GM18502 (cell line): ENCODE measurements around the gene HDAC2.
"Not testable (repeated sequence)": the region's sequence is repeated elsewhere in the genome, so short reads cannot be mapped to it uniquely, and the experiment has no call there.

ENCODE experiments used
- ATAC-seq: cut with Tn5 transposase; IDR thresholded peaks from one replicate; pipeline ENCODE4 v1.9.1; 2021; ENCODE audit warnings: mild to moderate bottlenecking; ENCODE audit not compliant: unreplicated experiment, poor library complexity

Gene HDAC2

DNA sequence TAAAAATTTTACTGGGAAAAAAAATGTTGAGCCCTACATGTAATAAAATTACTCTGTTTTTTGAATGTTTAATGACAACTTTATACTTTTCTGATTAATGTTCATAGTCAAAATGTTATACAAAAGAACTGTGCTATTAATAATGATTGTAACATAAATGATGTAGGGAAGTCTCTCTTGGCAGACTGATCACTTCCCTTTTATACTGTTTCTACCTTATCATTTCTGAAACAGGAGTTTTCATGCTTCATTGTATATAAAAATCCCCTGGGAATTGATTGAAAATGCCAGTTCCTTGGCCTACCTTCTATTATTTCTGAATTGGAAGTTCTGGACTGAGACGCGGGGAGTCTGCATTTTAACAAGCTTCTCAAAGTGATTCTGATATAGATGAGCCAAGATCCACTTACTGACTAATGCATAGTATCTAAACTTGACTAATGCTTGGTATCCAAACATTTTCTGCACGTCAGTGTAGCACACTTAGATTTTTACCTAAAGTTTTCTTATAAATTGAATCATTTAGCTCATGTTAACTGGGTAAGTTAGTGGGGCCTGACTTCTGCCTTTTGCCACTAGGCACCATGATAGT lies 7.2 kb upstream of the HDAC2 start:
- ATAC-seq: no peak

DNA sequence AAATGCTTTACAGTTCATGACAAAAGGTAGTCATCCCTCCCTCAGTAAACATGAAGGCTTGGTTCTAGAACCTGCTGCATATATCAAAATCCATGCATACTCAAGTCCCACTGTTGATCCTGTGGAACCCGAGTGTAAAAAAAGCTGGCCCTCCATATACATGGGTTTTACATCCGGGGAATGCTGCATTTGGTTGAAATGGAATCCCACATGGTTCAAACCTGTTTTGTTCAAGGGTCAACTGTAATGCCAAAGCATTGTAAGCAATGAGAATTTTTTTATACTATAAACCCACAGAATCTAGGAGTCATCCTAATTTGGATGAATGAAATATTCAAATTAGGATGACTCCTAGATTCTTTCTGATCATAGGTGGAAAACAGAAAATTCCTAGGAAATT lies 5.9 kb upstream of the HDAC2 start:
- ATAC-seq: no peak

DNA sequence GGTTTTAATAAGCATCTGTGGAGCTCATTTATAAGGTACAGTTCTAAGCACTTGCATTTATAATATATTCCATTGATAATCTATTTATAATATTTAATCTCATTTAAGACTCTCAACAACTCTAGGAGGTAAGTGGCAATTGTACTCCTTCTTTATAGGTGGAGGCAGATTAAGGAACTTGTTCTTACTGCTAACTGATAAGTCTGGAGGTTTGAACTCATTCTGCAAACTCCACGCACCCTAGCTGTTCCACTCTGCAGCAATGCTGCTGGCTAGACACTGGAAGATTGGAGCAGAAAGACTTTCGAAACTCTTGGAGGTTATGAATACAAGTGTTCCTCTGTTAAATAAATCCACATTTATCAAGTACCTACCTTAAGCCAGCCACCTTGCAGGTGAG lies 793 bp upstream of the HDAC2 start:
- ATAC-seq: no peak

DNA sequence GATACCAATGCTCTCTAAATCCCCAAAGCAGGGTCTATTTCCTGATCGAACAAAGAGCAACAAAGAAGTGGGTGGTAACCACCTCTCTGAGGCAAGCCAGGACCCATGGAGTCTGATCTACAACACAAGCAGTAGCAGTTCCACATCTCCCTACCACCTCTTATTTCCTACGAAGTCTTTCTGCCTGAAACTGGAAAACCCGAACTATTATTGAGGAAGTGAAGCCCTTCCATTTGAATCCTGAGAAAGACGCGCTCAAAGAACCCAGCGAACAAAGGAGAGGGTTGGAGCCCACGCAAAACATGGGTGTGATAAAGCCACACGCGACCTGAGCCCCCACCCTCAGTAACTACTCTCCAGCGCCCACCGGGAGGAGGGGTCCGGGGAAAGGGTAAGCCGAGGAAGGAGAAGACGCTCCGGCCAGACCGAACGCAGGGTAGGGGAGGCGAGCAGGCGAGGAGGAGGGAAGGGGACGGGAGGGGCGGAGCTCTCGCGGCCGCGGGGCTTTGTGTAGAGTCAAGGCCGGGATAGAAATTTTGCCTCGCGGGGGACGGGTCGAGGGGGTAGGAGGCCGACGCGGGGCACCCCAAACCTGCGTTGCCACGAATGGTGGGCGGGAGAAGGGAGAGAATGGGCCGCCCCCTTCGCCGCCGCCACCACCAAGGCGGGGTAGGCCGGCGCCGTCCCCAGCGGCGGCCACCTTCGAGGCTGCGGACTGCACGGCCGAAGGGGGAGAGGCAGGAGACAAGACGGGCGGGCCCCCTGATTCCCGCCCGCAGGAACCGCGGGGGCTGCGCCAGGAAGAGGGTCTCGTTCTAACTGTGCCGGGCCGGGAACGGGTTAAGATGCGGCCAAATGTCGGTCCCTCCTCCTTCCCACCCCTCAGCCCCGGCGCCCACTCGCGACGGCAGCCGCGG lies 802 bp downstream of the HDAC2 start:
- peak; percentile 40 for ATAC-seq

DNA sequence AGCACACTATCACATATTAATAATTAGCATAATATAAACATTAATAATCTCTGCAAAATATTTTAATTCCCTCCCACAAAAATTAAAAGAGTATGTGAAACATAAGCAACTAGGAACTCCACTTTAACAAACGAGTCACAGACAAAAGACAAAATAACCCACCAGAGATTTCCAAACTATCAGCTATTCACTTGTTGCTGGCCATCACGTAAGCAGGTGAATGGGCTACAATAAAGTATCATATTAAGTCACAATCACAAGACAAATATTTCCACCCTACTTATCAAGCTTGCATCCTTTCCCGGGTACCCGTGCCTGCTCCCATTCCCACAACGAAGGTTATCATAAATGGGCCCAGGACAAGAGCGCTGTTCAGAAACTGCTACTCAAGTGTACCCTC lies 2.5 kb downstream of the HDAC2 start:
- ATAC-seq: no peak

DNA sequence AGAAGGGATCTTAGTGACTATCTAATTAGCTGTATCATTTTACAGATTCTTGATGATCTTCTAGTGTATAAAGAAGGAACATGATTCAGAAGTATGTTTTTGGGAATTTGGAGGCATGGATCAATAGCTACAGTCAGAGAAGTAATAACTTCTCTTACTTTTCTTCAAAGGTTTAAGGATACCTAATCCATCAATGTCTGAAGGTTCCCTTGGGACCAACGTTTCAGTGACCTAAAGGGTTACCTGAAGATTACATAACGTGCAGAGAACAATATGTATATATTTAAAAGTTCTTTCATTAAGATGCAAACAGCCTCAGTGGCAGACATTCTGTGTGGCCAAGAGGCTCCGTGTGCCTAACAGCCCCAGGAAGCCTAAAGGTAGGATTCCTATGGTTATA lies 3.2 kb downstream of the HDAC2 start:
- no peak for ATAC-seq

DNA sequence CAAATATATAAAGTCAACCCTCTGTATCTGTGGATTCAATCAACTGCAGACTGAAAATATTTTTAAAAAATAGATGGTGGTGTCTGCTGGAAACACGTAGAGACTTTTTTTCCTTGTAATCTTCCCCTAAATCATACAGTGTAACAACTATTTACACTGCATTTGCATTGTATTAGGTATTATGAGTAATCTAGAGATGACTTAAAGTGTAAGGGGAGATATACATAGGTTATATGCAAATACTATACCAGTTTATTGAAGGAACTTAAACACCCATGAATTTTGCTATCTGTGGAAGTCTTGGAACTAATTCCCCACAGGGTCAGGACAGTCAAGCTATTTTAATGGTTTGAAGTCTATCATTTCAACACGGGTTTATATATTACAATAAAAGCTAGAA lies 10.2 kb downstream of the HDAC2 start:
- peak; percentile 75 for ATAC-seq

DNA sequence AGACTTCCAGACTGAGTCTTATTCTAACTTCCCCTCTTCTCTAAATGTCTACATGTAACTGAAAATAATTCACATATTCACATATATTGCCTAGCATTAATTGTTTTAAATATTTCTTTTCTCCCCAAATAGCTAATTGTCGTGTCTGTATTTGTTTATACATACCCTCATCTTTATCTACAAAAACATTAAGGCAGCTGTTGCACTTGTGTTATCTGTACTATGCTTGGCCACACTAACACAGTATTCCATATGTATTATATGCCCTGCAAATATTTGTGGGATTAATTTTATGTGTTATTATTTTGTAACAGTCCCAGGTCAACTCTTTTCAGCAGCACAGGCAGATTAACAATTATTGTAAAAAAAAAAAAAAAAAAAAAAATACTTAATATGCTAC lies 11.7 kb downstream of the HDAC2 start:
- no peak for ATAC-seq

DNA sequence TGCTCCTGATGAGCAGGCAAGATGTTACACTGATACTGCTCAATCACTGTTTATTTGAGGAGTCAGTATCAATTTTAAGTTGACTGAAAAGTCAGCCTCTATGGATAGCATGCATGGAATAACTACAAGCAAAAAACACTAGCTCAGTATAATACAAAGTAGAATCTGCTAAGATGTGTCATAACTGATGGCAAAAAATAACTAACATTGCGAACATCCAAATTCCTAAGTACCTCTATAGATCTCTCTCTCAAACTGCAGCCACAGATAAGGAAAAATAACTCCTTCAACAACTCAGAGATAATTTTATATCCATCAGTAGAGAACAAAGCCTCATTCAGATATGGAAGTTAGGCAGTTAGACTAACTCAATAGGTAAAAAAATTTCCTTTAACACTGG lies 16.3 kb downstream of the HDAC2 start:
- ATAC-seq: no peak

DNA sequence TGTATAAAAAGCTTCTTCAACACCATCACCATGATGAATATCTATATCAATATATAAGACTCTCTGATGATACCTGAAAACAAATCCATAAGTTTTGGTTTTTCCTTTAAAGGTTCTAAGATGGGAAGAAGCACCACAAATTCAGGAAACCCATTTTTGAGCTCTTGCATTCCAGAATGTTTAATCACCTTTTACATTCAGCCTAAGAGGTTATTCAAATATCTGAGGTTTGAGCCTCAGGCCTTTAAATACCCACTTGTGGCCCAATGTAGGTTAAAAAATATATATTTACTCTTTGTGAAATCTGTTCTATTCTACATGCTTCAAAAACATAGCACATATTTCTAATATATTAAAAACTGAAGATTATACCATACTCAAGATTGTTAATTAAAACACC lies 17.6 kb downstream of the HDAC2 start:
- no peak for ATAC-seq

DNA sequence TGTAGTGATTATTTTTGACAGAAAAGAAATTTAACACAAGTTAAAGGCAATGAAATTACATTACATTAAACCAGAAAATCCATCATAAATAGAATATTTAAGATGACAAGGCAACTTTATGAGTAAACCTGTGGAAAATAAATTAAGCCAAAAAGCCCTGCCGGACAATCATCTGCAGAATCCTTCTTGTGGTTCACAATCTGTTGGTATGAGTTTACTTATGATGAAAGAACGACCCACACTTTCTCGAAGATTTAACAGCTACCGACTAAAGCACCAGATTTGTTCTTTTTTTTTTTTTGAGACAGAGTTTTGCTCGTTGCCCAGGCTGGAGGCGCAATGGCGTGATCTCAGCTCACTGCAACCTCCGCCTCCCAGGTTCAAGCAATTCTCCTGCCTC lies 21.4 kb downstream of the HDAC2 start:
- no peak for ATAC-seq

DNA sequence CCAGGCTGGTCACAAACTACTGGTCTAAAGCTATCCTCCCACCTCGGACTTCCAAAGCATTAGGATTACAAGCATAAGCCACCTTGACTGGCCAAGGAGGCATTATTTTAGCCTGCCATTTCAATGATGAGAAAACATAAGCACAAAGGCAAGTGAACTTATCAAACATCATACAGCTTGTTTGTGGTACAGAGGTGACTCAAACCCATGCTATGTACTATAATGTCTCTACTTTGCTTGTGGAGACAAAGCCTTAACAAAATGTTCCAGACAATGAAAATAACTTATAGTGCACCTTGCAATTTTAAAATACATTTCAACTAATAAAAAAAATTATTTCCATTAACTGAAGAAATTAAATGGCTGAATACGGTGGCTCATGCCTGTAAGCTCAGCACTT lies 26.2 kb downstream of the HDAC2 start:
- no peak for ATAC-seq

DNA sequence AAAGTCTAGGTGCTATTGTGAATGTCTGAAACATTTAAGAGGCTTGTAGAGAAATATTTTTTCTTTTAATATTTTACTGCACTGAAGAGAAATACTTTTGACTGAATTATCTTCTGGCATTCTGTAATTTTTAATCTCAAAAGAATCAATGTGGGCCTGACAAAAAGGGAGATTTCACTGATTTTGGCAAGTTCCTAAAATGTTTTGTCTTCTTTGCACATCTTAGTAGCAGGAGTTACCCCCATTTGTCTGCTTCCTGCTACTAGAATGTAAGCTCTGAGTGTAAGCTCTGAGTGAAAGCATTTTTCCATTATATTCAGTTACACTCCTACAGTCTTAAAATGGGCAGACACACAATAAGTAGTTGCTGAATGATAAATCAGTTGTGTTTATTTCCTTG lies 31.1 kb downstream of the HDAC2 start:
- no peak for ATAC-seq

DNA sequence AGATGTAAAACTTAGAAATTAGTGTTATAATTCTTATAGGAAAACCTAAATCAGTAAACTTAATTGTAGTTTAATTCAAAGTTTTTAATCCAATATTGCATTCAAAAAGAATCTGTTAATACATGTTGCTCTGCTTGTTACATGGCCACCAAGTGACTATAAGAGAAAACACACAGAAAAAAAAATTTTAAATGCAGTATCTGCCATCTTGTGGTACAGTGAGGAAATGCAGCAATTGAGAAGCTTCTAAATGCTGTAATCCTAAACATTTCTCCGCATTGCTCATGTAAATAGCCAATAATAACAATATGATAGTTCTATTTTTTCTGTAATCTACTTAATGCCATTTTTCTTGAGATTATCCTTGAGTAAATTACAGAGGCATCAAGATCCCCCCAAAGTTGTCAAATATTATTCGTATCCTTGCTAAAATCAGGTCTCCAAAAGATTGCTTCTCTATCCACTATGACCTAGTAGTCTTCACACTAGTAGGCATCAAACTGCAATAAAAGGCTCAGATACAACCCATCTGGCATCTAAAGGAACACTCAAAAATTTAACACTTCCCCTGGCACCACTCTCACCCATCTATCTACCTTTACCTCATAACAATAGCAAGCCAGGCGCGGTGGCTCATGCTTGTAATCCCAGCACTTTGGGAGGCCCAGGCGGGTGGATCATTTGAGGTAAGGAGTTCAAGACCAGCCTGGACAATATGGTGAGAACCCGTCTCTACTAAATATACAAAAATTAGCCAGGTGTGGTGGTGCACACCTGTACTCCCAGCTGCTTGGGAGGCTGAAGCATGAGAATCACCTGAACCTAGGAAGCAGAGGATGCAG lies 34.6 kb downstream of the HDAC2 start:
- peak; percentile 90 for ATAC-seq

DNA sequence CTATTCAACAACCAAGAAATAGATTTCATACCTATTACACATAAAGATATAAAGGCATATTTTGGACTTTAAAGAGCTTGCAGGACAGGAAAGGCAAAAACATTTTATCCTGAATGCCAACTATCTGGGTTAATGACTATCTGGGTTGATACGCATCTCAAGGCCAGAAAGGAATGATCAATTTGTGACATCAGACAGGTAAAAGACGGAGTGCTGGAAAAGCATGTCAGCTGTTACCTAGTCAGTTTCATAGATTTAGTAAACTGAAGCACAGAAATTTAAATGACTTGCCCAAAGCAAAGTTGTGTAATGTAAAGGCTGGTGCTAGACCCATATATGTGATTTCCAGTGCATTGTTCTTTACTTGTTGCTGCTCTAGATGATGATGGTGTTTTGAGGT lies 36.8 kb downstream of the HDAC2 start:
- no peak for ATAC-seq

DNA sequence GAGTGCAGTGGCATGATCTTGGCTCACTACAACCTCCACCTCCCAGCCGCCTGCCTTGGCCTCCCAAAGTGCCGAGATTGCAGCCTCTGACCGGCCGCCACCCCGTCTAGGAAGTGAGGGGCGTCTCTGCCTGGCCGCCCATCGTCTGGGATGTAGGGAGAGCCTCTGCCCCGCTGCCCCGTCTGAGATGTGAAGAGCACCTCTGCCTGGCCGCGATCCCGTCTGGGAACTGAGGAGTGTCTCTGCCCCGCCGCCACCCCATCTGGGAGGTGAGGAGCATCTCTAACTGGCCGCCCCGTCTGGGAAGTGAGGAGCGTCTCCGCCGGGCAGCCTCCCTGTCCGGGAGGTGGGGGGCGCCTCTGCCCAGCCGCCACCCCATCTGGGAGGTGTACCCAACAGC lies 39.0 kb downstream of the HDAC2 start:
- ATAC-seq: not testable (repeated sequence)

DNA sequence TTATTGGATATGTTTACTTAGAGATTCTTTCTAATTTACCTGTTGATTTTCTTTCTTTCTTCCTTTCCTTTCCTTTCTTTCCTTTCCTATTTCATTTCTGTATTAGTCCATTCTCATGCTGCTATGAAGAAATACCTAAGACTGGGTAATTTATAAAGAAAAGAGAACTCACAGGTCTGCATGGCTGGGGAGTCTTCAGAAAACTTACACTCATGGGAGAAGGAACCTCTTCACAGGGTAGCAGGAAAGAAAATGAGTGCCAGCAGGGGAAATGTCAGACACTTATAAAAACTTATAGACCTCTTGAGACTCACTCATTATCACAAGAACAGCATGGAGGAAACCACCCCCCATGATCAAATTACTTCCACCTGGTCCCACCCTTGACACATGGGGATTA lies 40.8 kb downstream of the HDAC2 start:
- ATAC-seq: no peak

DNA sequence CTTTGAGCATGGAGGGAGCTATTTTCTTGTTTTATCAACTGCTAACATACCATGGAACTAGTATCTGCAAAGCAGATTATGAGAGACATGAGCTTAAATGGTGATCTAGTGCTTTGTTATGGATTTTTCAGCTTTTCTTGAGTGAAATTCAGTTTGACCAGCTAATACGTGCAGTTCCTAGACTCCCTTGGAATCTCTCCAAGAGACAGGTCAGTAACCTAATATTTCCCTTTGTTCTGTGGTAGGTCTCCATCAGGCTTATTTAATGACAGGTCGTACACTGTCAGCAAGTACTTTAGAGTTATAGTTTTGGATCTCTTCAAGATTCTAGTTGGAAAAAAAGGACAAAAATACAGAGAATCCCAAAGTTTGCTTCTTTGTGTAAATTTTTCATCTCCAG lies 43.9 kb downstream of the HDAC2 start:
- no peak for ATAC-seq

DNA sequence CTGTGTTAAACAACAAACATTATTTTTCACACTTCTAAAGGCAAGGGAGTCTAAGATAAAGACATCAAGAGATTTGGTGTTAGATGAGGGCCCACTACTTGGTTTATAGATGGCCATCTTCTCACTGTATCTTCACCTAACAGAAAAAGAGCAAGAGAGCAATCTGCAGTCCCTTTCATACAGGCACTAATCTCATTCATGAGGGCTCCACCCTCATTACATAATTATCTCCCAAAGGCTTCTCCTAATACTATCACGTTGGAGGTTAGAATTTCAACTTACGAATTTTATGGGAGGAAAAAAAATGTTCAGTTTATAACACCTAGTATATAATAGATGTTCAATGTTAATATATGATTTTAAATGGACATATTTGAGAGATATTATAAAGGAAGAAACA lies 45.6 kb downstream of the HDAC2 start:
- ATAC-seq: no peak

DNA sequence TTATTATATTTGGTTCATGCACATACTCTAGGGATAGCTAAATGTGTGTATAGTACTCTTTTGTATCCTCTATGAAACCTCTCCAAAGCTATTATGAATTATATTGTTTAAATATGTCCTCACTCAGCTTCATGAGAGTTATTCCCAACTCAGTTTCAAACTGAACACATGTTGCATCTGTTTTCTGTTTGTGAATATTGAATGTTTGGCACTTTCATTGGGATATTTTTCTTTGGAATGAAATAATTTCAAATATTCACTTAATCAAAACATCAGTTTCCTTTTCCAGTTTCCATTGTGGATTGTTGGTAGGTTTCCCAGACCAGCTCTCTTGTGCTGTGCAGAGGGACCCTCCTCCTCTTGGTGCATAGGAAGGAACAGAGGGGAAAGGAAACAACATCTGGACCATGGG lies 46.6 kb downstream of the HDAC2 start:
- ATAC-seq: no peak

DNA sequence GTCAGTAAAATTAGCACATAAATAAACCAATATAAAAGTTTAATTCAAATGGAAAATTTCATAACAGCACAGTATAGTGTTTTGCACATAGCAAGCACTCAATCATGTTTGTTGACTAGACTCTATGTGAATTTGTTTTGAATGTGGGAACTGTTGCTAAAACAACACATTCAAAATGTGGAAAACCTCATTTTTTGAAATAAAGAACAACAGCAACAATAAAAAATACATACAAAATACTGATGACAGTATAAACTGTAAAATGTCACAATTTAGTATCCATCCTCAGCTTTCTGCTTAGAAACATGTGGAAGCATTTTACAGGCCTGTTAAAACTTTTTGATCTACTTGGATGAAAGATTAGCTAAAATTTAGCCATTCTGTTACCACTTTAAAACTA lies 47.4 kb downstream of the HDAC2 start:
- ATAC-seq: no peak
